H9 (cell line): ENCODE data around the gene CWC25. TPM values are rescaled to one million over a fixed set of nuclear protein-coding genes. Genes with fewer than 3 reads are reported as not detected.

ENCODE experiments used
- DNase-seq: peaks from one replicate; pipeline ENCODE4 v3.0.0-alpha.2; 2017
- H2AFZ ChIP-seq: one replicate; pipeline ENCODE4 v1.6.1; 2013; ENCODE audit warnings: mild to moderate bottlenecking, low read length, control low read depth, moderate library complexity
- H2AK5ac ChIP-seq: 2 replicates; pipeline ENCODE4 v1.6.1; 2013; ENCODE audit warnings: low read length, control low read depth, mixed read lengths; ENCODE audit not compliant: insufficient read length
- H2BK120ac ChIP-seq: one replicate; pipeline ENCODE4 v1.6.1; 2013; ENCODE audit warnings: low read depth, mild to moderate bottlenecking, low read length, control low read depth, inconsistent platforms; ENCODE audit not compliant: poor library complexity, severe bottlenecking
- H2BK12ac ChIP-seq: 2 replicates; pipeline ENCODE4 v1.6.1; 2013; ENCODE audit warnings: low read length, control low read depth, mixed read lengths, low read depth; ENCODE audit not compliant: insufficient read length
- H2BK15ac ChIP-seq: 2 replicates; pipeline ENCODE4 v1.6.1; 2013; ENCODE audit warnings: low read depth, low read length, control low read depth
- H2BK20ac ChIP-seq: one replicate; pipeline ENCODE4 v1.6.1; 2013; ENCODE audit warnings: low read depth, mild to moderate bottlenecking, low read length, control low read depth, inconsistent platforms; ENCODE audit not compliant: poor library complexity, severe bottlenecking
- H2BK5ac ChIP-seq: 2 replicates; pipeline ENCODE4 v1.6.1; 2013; ENCODE audit warnings: low read length, control low read depth, mixed read lengths; ENCODE audit not compliant: insufficient read length
- H3K14ac ChIP-seq: 2 replicates; pipeline ENCODE4 v1.6.1; 2013; ENCODE audit warnings: low read length, control low read depth; ENCODE audit not compliant: insufficient read depth
- H3K18ac ChIP-seq: 2 replicates; pipeline ENCODE4 v1.6.1; 2013; ENCODE audit warnings: low read depth, mild to moderate bottlenecking, mixed read lengths, low read length, control low read depth; ENCODE audit not compliant: insufficient read length
- H3K23ac ChIP-seq: 2 replicates; pipeline ENCODE4 v1.6.1; 2013; ENCODE audit warnings: low read length, control low read depth, mixed read lengths, low read depth; ENCODE audit not compliant: insufficient read length
- H3K23me2 ChIP-seq: 2 replicates; pipeline ENCODE4 v1.6.1; 2013; ENCODE audit warnings: low read depth, mild to moderate bottlenecking, mixed read lengths, low read length, control low read depth; ENCODE audit not compliant: insufficient read length, poor library complexity, severe bottlenecking
- H3K27ac ChIP-seq: 2 replicates; pipeline ENCODE4 v1.5.1; 2013; ENCODE audit warnings: low read length, control low read depth, mixed read lengths, low read depth; ENCODE audit not compliant: insufficient read length
- H3K27me3 ChIP-seq: 2 replicates; pipeline ENCODE4 v1.6.1; 2013; ENCODE audit warnings: low read length, control low read depth, inconsistent platforms; ENCODE audit not compliant: insufficient read depth
- H3K4ac ChIP-seq: 2 replicates; pipeline ENCODE4 v1.6.1; 2013; ENCODE audit warnings: low read depth, mild to moderate bottlenecking, control low read depth, inconsistent platforms, low read length, moderate library complexity
- H3K4me1 ChIP-seq: 2 replicates; pipeline ENCODE4 v1.6.1; 2013; ENCODE audit warnings: low read length, control low read depth, inconsistent platforms; ENCODE audit not compliant: insufficient read depth
- H3K4me2 ChIP-seq: 2 replicates; pipeline ENCODE4 v1.6.1; 2013; ENCODE audit warnings: low read length, control low read depth, mixed read lengths; ENCODE audit not compliant: insufficient read length, insufficient read depth
- H3K56ac ChIP-seq: 2 replicates; pipeline ENCODE4 v1.6.1; 2013; ENCODE audit warnings: low read depth, mild to moderate bottlenecking, mixed read lengths, low read length, control low read depth; ENCODE audit not compliant: insufficient read length
- H3K79me1 ChIP-seq: 2 replicates; pipeline ENCODE4 v1.6.1; 2013; ENCODE audit warnings: low read depth, mild to moderate bottlenecking, moderate library complexity, low read length, control low read depth, inconsistent platforms; ENCODE audit not compliant: insufficient read depth, poor library complexity, severe bottlenecking
- H3K79me2 ChIP-seq: 2 replicates; pipeline ENCODE4 v1.6.1; 2013; ENCODE audit warnings: low read length, control low read depth, inconsistent platforms; ENCODE audit not compliant: insufficient read depth
- H3K9ac ChIP-seq: 2 replicates; pipeline ENCODE4 v1.6.1; 2013; ENCODE audit warnings: low read length, control low read depth, mixed read lengths; ENCODE audit not compliant: insufficient read length; ENCODE audit errors: extremely low read depth
- H3K9me3 ChIP-seq: one replicate; pipeline ENCODE4 v1.6.1; 2013; ENCODE audit warnings: low read depth, low read length, inconsistent platforms; ENCODE audit not compliant: control insufficient read depth
- H3T11ph ChIP-seq: one replicate; pipeline ENCODE4 v1.6.1; 2013; ENCODE audit warnings: mild to moderate bottlenecking, low read length, control low read depth, inconsistent platforms
- H4K20me1 ChIP-seq: one replicate; pipeline ENCODE4 v1.6.1; 2013; ENCODE audit not compliant: control insufficient read depth, insufficient read length, insufficient read depth
- H4K5ac ChIP-seq: 2 replicates; pipeline ENCODE4 v1.6.1; 2013; ENCODE audit warnings: low read depth, mild to moderate bottlenecking, mixed read lengths, low read length, control low read depth; ENCODE audit not compliant: insufficient read length
- H4K8ac ChIP-seq: replicated peaks from 2 replicates; pipeline ENCODE4 v1.6.1; 2013; ENCODE audit warnings: low read length, control low read depth, mixed read lengths, low read depth; ENCODE audit not compliant: insufficient read length
- H4K91ac ChIP-seq: 2 replicates; pipeline ENCODE4 v1.6.1; 2013; ENCODE audit warnings: low read depth, mild to moderate bottlenecking, moderate library complexity, mixed read lengths, low read length, control low read depth; ENCODE audit not compliant: insufficient read length
- H3K27ac Mint-ChIP-seq, 3 experiments: 2 replicates in 2 of 3; 3 replicates in 1 of 3; pipeline ENCODE4 v1.8.0; 2020 to 2021; ENCODE audit warnings: mixed read lengths in 3 of 3, mild to moderate bottlenecking in 1 of 3, moderate library complexity in 1 of 3
- H3K27me3 Mint-ChIP-seq: 2 replicates; pipeline ENCODE4 v1.8.0; 2021; ENCODE audit warnings: low read depth, mild to moderate bottlenecking, moderate library complexity, mixed read lengths
- H3K36me3 Mint-ChIP-seq, 3 experiments: 2 replicates in 2 of 3; 3 replicates in 1 of 3; pipeline ENCODE4 v1.8.0; 2020 to 2021; ENCODE audit warnings: low read depth in 3 of 3, mixed read lengths in 3 of 3; ENCODE audit not compliant: insufficient read depth in 1 of 3
- H3K4me1 Mint-ChIP-seq, 2 experiments: 2 replicates each; pipeline ENCODE4 v1.8.0; 2020; ENCODE audit warnings: mixed read lengths in 2 of 2
- H3K4me3 Mint-ChIP-seq, 2 experiments: 2 replicates in 1 of 2; 3 replicates in 1 of 2; pipeline ENCODE4 v1.8.0; 2020 to 2021; ENCODE audit warnings: mild to moderate bottlenecking in 2 of 2, mixed read lengths in 2 of 2, moderate library complexity in 1 of 2
- H3K9me3 Mint-ChIP-seq, 2 experiments: 2 replicates in 1 of 2; 3 replicates in 1 of 2; pipeline ENCODE4 v1.8.0; 2020; ENCODE audit warnings: mild to moderate bottlenecking in 2 of 2, mixed read lengths in 2 of 2, moderate library complexity in 1 of 2
- CTCF ChIP-seq: fragments of 200-600 bp; sonication (generic); conservative IDR thresholded peaks from 3 replicates; pipeline ENCODE4 v1.8.0; 2021; ENCODE audit warnings: antibody characterized with exemption, mild to moderate bottlenecking
- WGBS: extraction: QIAGEN DNeasy Blood & Tissue Kit; methylation state at CpG from one replicate; pipeline ENCODE4 v1.1.7; 2013; ENCODE audit warnings: missing lambda C conversion rate, low lambda C conversion rate, mixed read lengths; ENCODE audit not compliant: insufficient read length; ENCODE audit errors: extremely low coverage; 5-methylcytosine and 5-hydroxymethylcytosine counted together
- total RNA-seq: library from RNA; stranded (reverse); gene quantifications from 2 replicates; pipeline ENCODE4 v1.2.1, GENCODE V29; 2021

Gene CWC25
- total RNA-seq, 1 experiment from 2014 or later = 15.9 TPM

- Mint-ChIP-seq H3K4me3 (no peak overlapping the region), H3K4me1 (peaks cover 33 to 34% of the 10 kb centered on the region in 2 experiments), H3K9me3 (peaks cover 0 to 3% of the 10 kb centered on the region in 2 experiments; a peak in 1 of 5 replicates), H3K36me3 (peaks cover 10 to 38% (median 23%) of the 10 kb centered on the region in 3 experiments), H3K27ac (no peak overlapping the region; a peak in 1 of 7 replicates), H3K27me3 (no peaks in the 10 kb centered on the region; the same call in 1 of the 2 replicates)
- Histone ChIP-seq H3T11ph (no peak overlapping the region), H3K9me3 (no peaks in the 10 kb centered on the region), H4K91ac (no peak overlapping the region), H3K23me2 (peaks cover 5% of the 10 kb centered on the region), H3K27ac (no peak overlapping the region), H3K14ac (no peak overlapping the region), H4K8ac (no peak overlapping the region), H3K27me3 (no peaks in the 10 kb centered on the region), H3K9ac (no peak overlapping the region), H4K20me1 (no peaks in the 10 kb centered on the region), H3K79me1 (peaks cover 3% of the 10 kb centered on the region), H2AFZ (no peak overlapping the region), H2AK5ac (no peak overlapping the region), H2BK15ac (no peak overlapping the region), H2BK12ac (no peak overlapping the region), H3K4ac (no peak overlapping the region), H3K56ac (no peak overlapping the region), H3K4me1 (no peaks in the 10 kb centered on the region; the same call in 1 of the 2 replicates), H3K18ac (no peak overlapping the region), H3K23ac (no peak overlapping the region), H2BK20ac (no peak overlapping the region), H2BK120ac (no peak overlapping the region), H2BK5ac (no peak overlapping the region), H3K79me2 (peaks cover 26% of the 10 kb centered on the region; the same call in 1 of the 2 replicates), H3K4me2 (no peak overlapping the region), H4K5ac (no peak overlapping the region)
- TF ChIP-seq CTCF = no peak
- DNase-seq = no peak
- no CpG with 5 or more reads among the region's 5 CpGs for WGBS
Measured at GRCh38 chr17:38794221-38794620, 30.9 kb downstream of the CWC25 start.
